Measurements from ENCODE around the gene HTT. TPM values are rescaled to one million over a fixed set of nuclear protein-coding genes. Genes with fewer than 3 reads are reported as not detected.
A peak's percentile ranks its signal among the peaks of the same experiment; 100 is the strongest.

The HTT gene
- total RNA-seq, 1 donor from 2014 or later: 23.9 TPM

GRCh38 chr4:3183008-3183407, 108.5 kb downstream of the HTT start:
- no peak for DNase-seq
- no peak for ATAC-seq (ENCODE audit: poor library complexity)
- intact Hi-C loops (cut with DNase I): no loop called here

- ATAC-seq (ENCODE audit: poor library complexity) (no peak), DNase-seq (no peak)
- intact Hi-C loops (cut with DNase I): no loop called here
These were observed 110.2 kb downstream of the HTT start for GRCh38 chr4:3184725-3185124.

- ATAC-seq (ENCODE audit: poor library complexity) (no peak), DNase-seq (no peak)
- intact Hi-C loops (cut with DNase I): no loop called here
These were observed 112.1 kb downstream of the HTT start for GRCh38 chr4:3186609-3187008.

GRCh38 chr4:3188118-3188517, 113.6 kb downstream of the HTT start:
- intact Hi-C loops (cut with DNase I): no loop called here
- ATAC-seq (ENCODE audit: poor library complexity) (no peak), DNase-seq (no peak)

GRCh38 chr4:3189459-3189858, 115.0 kb downstream of the HTT start:
- DNase-seq (no peak), ATAC-seq (ENCODE audit: poor library complexity) (no peak)
- intact Hi-C loops (cut with DNase I): no loop called here

GRCh38 chr4:3190549-3190948, 116.1 kb downstream of the HTT start:
- intact Hi-C loops (cut with DNase I): loop anchor here (10.0 kb wide), 1 partner anchor 254 kb away; the partner anchor contains the start of gene HGFAC
- no peak for ATAC-seq (ENCODE audit: poor library complexity)
- no peak for DNase-seq

- DNase-seq (no peak), ATAC-seq (ENCODE audit: poor library complexity) (no peak)
- intact Hi-C loops (cut with DNase I): loop anchor here (10.0 kb wide), 1 partner anchor 253 kb away; the partner anchor contains the start of gene HGFAC
These were observed 117.7 kb downstream of the HTT start for GRCh38 chr4:3192188-3192587.

- no peak for ATAC-seq (ENCODE audit: poor library complexity)
- intact Hi-C loops (cut with DNase I): loop anchor here (10.0 kb wide), 1 partner anchor 252 kb away; the partner anchor contains the start of gene HGFAC
These were observed 118.3 kb downstream of the HTT start for GRCh38 chr4:3192827-3193226.

GRCh38 chr4:3193531-3194203, 119.2 kb downstream of the HTT start:
- ATAC-seq (ENCODE audit: poor library complexity) (no peak), DNase-seq (no peak)
- intact Hi-C loops (cut with DNase I): loop anchor here (10.0 kb wide), 1 partner anchor 251 kb away; the partner anchor contains the start of gene HGFAC

More at GRCh38 chr4:3192827-3193226, 118.3 kb downstream of the HTT start:
- no peak for DNase-seq

GRCh38 chr4:3196670-3197359, 122.3 kb downstream of the HTT start:
- DNase-seq (no peak), ATAC-seq (ENCODE audit: poor library complexity) (no peak)
- intact Hi-C loops (cut with DNase I): loop anchor here (10.0 kb wide), 1 partner anchor 248 kb away; the partner anchor contains the start of gene HGFAC

GRCh38 chr4:3197366-3198105, 123.1 kb downstream of the HTT start:
- ATAC-seq (ENCODE audit: poor library complexity): no peak
- DNase-seq: no peak
- intact Hi-C loops (cut with DNase I): loop anchor here (10.0 kb wide), 1 partner anchor 247 kb away; the partner anchor contains the start of gene HGFAC

- no peak for DNase-seq
- intact Hi-C loops (cut with DNase I): loop anchor here (10.0 kb wide), 1 partner anchor 246 kb away; the partner anchor contains the start of gene HGFAC
- ATAC-seq (ENCODE audit: poor library complexity): no peak
These were observed 124.4 kb downstream of the HTT start for GRCh38 chr4:3198906-3199305.

- intact Hi-C loops (cut with DNase I): loop anchor here (10.0 kb wide), 1 partner anchor 245 kb away; the partner anchor contains the start of gene HGFAC
- peak; percentile 61 for ATAC-seq (ENCODE audit: poor library complexity)
- DNase-seq: no peak
These were observed 125.4 kb downstream of the HTT start for GRCh38 chr4:3199653-3200422.

- DNase-seq (no peak), ATAC-seq (ENCODE audit: poor library complexity) (no peak)
- intact Hi-C loops (cut with DNase I): no loop called here
These were observed 126.1 kb downstream of the HTT start for GRCh38 chr4:3200423-3201090.

- no peak for ATAC-seq (ENCODE audit: poor library complexity)
- intact Hi-C loops (cut with DNase I): no loop called here
These were observed 127.5 kb downstream of the HTT start for GRCh38 chr4:3201718-3202702.

GRCh38 chr4:3202836-3203820, 128.6 kb downstream of the HTT start:
- ATAC-seq (ENCODE audit: poor library complexity): peak; percentile 57
- intact Hi-C loops (cut with DNase I): no loop called here

More at GRCh38 chr4:3201718-3202702, 127.5 kb downstream of the HTT start:
- no peak for DNase-seq

More at GRCh38 chr4:3202836-3203820, 128.6 kb downstream of the HTT start:
- no peak for DNase-seq

Data from Right ventricle myocardium superior (tissue), 1 donor.